GM18498 (cell line): ENCODE measurements around the gene FRAS1.
"Not testable (repeated sequence)": the region's sequence is repeated elsewhere in the genome, so short reads cannot be mapped to it uniquely, and the experiment has no call there.

Source experiments
- ATAC-seq: cut with Tn5 transposase; IDR thresholded peaks from one replicate; pipeline ENCODE4 v1.9.1; 2021; ENCODE audit warnings: mild to moderate bottlenecking, moderate library complexity; ENCODE audit not compliant: unreplicated experiment

FRAS1 gene

DNA sequence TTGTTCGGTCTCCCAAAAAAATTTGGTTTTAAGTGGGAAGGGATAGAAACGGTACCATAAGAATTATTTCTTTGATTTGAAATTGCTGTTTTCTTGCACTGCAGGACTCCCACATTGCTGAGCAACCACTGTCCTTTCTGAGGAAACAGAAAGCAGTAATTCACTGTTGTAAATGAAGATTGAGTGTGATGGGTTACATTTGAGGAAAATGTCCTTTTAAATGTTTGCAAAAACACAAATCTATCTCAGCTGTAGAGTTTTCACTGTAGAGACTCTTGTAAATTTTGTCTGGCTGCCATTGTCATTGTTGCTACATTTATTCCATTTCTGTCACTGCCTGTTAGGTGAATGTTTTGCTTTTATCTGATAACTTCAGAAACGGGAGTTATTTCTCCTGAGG lies 105.2 kb downstream of the FRAS1 start:
- no peak for ATAC-seq

DNA sequence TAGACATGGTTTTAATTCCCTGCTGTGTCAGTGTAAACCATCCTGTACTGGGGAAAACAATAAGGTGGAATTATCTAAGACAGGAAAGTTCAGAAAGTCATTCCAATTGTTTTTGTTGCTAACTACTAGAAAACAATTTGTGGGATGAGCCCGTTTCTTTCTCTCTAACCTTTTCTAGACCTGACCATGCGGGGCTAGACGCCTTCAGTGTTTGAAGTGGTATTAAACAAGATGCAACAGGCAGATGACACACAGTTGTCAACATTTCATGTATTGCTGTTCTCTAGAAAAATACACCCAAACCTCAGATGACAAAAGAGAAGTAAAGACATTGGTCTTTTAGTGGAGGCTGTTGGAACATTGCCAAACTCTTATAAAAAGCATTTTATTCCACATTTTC lies 105.7 kb downstream of the FRAS1 start:
- no peak for ATAC-seq

DNA sequence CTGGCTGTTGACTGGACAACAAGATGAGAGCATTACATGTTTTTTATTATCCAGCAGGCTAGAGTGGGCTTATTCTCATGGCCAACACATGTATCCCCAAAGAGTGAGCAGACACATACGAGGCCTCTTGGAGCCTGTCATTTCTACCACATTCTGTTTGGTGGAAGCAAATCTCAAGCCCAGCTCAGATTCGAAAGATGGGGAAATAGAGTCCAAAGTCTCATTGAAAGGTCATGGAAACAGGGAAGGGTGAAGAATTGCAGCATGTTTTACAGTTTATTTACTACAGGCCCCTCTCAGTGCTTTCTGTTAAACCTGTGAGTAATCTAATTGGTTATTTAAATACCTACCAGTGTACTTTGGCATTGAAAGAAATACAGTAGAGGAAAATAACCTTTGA lies 108.6 kb downstream of the FRAS1 start:
- no peak for ATAC-seq

DNA sequence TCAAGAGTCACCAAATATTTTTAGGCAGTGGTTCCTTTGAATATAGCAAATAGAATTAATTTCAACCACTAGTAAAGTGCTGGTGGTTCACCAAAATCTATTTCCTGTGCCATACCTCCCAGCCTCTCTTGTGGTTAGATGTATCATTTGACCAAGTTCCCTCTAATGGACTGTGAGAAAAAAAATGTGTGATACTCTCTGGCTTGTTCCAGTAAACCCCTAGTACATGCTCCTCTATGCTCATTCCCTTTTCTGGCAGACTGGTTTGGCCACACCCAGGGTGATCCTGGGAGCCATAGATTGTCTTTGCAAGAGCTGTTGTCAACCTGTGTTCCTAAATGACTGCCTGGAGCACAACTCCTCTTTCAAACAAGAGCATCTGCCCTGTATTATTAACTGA lies 109.5 kb downstream of the FRAS1 start:
- no peak for ATAC-seq

DNA sequence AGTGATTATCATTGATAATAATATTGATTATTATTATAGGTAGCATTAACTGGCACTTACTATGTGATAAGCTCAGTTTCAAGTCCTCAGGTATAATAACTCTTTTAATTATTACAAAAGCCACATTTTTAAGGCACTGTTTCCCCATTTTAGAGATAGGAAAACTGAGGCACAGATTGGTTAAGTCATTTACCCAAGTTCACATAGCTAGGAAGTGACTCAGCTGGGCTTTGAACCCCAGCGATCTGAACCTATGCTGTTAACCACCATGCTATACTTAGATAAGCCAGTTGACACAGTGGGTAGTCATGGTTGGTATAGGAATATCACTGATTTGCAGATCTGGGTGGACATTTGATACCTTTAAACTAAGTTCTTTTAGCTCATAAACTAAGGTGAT lies 110.4 kb downstream of the FRAS1 start:
- no peak for ATAC-seq

DNA sequence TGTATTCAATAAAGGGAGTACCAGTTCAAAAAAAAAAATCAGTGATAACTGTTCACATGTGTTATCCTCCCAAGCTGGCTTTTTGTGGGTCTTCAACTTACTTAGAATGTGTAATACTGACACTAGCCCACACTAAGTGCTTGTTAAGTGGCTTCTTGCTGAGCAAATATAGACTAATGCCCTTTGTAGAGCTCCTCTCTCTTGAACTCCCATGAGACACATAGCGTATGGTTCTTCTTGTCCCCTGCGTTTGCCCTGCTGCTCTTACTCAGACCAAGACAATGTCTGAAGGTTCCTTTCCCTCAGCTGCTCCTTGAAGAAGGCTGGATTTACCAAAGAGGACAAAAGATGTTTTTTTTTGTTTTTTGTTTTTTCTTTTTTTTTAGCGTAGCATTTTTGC lies 110.9 kb downstream of the FRAS1 start:
- ATAC-seq = no peak

DNA sequence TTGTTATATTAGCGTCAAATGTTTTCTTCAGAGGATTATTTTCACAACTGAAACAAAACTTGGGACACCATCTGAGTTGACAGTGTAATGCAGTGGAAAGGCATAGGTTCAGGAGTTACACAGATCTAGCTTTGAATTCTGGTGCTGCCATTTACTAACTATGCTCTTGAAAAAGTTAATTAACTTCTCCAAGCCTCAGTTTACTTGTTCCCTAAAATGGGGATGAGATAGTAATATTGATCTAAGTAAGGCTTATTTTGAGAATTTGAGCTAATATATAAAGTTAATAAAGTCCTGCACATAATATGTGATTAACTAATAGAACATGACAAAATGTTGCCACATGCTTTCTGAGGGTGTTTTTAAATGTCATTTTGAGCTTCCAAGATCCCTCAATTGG lies 112.6 kb downstream of the FRAS1 start:
- no peak for ATAC-seq

DNA sequence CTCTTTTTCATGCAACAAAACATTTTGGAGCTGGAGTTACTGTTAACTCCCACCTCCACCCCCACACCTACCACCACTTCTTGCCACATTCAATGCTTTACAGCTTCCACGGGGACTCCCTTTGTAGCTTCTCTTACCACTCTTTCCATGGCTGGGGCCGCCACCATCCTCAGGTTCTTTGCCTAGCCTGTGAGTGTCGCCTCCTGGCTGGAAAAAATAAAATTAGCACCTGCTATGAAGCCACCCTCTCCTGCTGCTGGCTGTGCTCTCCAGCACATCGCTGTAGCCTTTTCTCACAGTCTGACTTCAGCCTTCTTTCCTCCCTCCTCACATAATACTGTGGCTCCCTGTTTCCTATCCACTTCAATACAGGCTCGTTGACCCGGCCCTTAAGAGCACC lies 114.4 kb downstream of the FRAS1 start:
- no peak for ATAC-seq

DNA sequence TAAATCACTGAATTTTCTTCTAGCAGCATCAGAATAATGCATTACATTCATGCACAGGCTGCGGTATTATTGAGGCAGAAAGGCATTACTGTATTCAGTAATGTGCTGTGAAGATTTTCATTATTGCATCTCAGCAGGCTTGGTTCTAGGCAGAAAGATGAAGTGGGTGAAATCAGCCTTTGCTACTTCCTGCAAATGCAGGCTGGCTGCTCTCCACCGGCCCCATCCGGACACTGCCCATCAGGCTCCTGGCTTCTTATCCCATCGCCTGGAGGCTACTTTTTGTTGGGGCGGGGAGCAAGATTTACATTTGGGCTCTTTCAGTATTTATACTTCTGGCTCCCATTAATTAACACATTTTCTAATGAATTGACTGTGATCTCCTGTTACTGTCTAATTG lies 117.8 kb downstream of the FRAS1 start:
- no peak for ATAC-seq

DNA sequence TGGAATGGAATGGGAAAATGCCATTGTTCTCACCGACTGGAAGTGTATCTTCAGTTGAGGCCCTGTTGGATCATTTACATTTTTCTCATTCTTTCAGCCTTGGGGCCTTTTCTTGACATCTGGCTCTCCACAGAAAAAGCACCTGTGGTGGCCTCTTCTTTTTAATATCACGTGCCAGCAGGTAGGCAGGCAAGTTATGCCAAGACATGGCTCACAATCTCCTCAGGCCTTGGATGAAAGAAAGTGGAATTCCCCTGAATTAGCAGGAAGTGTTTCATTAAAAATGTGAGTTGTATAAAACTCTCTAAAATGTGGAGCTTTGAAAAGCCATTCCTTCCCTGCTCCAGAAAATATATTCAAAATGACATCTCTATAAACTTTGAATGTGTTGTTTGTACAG lies 122.1 kb downstream of the FRAS1 start:
- ATAC-seq = no peak

DNA sequence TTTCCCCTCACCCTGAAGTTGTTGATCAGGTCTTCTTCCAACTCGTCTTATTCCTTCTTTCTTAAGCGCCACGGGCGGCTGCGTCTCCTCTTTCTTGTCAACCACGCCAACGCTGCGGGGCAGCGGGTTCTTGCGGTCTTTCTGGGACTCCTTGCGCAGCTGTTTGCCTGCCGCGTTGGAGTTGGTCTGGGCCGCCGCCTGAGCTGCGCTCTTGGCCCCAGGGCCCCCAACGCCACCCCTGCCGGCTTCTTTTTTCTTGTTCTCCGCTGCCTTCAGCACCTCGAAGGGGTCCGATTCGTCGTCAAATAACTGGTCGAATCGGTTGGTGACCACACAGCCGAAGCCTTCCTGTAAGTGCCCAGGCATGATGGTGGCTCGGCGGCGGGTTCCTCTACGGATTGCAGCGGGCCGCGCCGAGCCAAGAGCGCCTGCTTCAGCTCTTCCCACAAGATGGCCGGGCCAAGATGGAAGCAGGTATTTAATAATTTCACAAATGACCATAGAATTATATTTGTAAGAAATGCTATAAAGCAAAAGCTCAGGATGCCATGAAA lies 124.6 kb downstream of the FRAS1 start:
- ATAC-seq = not testable (repeated sequence)

DNA sequence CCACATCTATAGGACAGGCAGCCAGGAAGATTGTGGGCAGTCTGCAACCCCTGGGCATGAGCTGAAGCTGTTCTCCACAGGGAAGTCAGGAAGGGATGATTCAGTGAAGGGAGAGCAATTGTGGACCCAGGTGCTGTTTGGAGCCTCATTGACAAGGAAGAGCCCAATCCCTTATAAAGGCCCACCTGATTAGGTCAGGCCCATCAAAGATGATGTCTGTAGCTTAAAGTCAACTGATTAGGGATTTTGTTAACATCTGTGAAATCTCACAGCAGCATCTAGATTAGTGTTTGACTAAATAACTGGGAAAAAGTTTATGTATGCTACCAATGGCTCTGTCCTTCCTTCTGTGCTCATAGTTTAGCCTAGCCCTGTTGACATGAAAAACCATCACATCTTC lies 127.5 kb downstream of the FRAS1 start:
- ATAC-seq = no peak

DNA sequence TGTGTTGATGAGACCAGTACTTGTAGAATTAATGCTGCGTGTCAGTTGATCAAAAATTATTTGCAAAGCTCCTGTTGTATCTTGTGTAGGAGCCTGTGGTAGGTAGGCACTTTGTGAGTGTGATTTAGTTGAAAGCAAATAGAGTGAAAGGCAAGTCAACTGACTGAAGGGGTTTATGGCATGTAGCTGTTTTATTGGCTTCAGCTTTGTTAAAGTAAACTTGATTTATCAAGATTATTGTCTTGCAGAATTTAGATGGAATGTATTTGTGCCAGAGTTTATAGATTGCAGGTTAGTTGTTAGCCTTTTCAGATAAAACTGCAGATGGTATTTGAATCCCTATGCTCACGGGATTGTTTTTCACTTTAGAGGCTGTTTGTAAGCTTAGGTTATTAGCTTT lies 128.0 kb downstream of the FRAS1 start:
- no peak for ATAC-seq

DNA sequence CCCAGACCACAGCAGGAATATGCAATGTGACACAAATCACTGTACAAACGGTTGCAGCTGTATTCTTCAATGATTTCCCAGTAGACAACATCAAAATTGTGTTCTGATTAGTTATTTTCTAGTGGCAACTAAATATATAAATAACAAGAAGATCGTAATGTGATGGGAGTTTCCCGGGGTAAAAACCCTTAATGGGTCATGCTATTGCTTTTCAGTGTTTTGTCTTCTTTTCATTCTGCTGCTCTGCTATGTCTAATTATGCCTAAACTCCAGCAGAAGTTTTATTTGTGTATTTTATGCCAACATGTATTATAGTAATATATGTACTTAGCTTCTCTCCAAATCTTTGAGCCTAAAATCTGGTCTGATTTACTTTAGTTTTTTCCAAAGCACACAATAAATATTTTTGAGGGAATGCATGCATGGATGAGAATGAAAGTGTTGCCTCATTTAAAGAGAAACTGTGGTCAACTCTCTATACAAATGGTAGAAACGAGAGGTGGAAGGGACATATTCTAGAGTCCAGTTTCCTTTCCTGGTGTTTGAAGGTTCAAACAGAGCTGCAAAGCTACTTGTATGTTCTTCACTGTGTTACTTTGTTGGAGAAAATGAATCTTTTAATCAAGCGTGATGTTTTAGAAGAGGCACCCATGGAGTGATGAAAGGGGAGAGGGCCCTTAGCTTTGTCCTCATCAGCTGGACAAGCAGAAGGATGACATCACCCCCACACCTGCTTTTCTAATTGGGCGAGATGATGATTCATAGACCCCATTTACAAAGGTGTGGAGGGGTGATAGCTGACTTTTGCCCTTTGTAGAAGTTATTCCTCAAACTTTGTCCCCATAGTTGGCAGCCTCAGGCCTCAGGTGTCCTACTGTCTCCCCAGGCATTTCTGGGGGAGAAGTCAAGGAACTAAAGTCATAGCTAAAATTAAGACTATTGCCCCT lies 129.7 kb downstream of the FRAS1 start:
- ATAC-seq = no peak

DNA sequence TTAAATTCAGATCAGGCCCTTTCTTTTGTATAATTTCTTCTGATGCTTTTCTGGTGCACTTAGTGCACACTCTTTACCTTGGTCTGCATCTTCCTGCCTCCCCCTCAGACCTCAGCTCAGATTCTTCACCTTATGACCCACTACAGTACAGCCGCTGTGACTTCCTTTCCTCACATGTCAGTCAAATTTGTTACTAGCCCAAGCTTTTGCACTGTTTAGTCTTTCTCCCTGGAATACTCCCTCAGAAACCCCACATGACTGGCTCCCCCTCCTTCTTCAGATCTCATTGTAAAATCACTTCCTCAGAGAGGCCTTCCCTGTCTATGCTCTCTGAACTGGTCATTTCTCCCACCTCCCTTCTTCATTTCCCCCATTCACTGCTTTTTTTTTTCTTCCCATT lies 132.9 kb downstream of the FRAS1 start:
- ATAC-seq = no peak

DNA sequence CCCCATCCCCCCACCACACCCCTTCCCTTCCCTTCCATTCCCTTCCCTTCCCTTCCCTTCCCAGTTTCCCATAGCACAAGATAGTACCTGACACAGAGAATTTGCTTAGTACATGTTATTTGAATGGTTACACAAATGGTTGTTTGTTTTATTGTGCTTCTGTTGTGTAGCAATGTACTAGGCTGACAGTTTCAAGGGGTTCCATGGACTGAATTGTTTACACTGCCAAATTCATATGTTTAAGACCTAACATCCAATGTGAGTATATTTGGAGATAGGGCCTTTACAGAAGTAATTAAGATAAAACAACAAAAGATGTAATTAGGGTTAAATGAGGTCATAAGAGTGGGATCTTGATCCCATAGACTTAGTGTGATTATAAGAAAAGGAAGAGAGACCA lies 133.5 kb downstream of the FRAS1 start:
- ATAC-seq = no peak

DNA sequence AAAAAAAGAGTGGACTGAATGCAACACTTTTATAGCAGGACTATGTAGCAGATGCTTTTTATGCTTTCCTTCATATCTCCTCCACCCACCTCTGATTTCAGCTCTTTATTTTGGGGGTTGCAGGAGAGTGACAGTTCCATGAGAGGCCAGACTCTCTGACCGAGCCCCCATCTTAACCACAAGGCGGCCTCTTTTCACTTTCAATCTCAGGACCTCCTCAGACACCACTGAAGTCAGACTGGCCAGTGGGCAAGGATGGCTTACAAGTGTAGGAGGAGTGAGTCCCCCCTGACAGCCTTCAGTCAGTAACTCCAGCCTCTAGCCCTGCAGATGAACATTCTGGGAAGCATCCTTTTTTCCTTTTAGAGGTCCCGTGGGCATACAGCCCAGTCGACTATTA lies 140.8 kb downstream of the FRAS1 start:
- no peak for ATAC-seq

DNA sequence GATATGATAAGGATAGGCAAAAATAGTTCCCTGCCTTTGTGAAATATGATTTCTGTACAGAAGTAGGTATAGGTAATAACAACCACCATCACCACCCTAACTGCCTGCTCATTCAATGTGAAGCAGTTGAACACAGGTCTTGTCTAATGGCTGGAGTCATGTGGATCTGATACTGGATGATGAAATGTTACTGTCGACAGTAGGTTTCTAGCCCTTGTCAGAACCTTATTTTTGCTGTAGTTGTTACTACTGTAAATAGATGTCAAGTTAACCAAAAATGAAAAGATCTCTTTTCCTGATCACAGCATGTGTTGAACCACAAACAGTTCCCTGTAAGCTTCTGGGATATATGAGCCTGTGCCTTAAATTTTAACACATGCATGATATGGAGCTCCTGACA lies 142.9 kb downstream of the FRAS1 start:
- no peak for ATAC-seq

DNA sequence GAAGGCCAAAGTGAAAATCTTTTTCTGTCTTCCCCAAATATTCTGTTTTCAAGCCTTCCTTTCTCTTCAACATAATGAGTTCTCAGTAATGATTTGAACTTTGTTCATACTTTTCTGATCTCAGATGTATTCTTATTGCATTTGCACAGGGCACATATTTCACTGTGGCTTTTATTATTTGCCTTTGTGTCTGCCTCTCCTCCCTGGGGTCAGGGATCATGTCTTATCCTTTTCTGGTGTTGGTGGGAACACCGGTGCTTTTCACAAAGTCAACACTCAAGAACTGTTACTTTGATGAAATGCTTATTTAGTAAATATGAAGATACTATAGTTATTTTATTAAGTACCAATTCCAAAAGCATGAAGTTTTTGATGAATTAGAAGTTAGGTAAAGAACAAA lies 143.8 kb downstream of the FRAS1 start:
- ATAC-seq = no peak

DNA sequence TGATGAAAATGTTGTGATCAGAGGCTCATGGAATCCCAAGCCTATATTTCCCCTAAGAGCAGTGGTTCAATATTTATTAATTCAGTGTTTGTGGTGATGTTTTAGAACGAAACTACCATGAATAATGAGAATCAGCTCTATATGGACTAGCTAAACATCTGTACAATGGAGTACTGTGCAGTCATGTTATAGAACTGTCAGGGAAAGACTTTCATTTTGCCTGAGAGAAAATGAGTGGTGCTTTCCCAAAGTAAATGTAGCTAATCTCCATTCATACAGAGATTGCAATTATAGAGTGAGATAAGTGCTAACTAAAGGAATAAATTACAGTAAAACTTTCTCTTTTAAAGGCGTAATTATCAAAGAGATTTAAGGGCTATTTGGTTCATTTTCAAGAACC lies 147.1 kb downstream of the FRAS1 start:
- ATAC-seq = no peak

DNA sequence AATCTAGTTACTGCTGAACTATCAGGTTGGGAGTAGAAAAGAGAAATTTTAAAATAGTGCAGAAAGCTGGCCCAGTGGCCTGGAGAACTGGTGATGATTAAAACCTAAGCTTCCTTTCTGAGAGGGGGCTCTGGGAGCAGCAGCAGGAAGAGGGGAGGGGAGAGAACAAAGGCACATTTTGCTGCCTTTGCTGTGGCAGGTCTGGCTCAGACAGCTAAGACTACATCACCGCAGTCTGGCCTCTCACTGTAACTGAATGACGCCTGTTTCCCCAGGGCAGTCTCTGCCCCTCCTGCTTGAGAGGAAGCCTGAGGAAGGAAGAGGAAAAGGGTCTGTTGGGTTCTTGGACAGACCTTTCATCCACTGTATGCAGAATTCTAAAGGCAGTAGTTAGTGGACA lies 148.5 kb downstream of the FRAS1 start:
- no peak for ATAC-seq

DNA sequence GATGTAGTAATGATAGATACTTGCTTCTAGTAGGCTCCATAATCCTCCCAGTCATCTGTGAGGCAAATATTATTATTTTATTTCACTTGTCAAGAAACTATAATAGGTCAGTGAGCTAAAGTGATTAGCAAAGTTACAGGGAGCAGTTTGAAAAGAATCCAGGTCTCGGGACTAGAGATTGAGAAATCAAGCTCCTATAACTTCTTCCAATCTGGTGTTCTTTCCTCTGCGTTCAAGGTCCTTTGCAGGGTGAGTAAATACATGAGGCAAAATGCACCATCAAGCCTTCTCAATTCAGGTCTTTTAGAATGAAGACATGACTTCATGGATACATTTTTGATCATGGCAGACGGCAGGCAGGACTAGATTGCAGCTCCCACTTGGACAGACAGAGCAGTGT lies 150.4 kb downstream of the FRAS1 start:
- ATAC-seq = no peak

DNA sequence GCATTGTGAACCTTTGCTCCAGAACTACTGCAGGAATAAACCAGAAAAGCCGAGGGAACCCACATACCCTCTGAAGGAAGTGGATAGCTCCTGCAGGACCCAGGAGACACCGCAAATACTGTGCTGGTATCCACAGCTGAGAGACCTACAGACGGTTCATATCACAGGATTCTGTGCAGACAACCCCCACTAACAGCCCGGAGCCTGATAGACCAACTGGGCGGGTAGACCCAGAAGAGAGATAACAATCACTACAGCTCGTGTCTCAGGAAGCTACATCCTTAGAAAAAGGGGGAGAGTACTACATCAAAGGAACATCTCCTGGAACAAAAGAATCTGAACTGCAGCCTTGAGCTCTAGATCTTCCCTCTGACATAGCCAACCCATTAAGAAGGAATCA lies 150.8 kb downstream of the FRAS1 start:
- ATAC-seq = no peak
